ENCODE data around the gene DNAH6.
"Not testable (repeated sequence)": the region's sequence is repeated elsewhere in the genome, so short reads cannot be mapped to it uniquely, and the experiment has no call there.

The DNAH6 gene

GRCh38 chr2:84496386-84496785 is 19.9 kb upstream of the DNAH6 start:
- no peak for TF ChIP-seq ZNF8 (CRISPR knock-in tag; IDR thresholded peaks at IDR 0.05)
- TF ChIP-seq ZC3H10 (CRISPR knock-in tag; IDR thresholded peaks at IDR 0.05) = no peak
- no peak for TF ChIP-seq PATZ1 (CRISPR knock-in tag; IDR thresholded peaks at IDR 0.05; ENCODE audit: borderline replicate concordance)
- no peak for ATAC-seq

- ATAC-seq = no peak
- no peak for TF ChIP-seq ZFP3 (CRISPR knock-in tag; IDR thresholded peaks at IDR 0.05)
- TF ChIP-seq, protein P1, sequence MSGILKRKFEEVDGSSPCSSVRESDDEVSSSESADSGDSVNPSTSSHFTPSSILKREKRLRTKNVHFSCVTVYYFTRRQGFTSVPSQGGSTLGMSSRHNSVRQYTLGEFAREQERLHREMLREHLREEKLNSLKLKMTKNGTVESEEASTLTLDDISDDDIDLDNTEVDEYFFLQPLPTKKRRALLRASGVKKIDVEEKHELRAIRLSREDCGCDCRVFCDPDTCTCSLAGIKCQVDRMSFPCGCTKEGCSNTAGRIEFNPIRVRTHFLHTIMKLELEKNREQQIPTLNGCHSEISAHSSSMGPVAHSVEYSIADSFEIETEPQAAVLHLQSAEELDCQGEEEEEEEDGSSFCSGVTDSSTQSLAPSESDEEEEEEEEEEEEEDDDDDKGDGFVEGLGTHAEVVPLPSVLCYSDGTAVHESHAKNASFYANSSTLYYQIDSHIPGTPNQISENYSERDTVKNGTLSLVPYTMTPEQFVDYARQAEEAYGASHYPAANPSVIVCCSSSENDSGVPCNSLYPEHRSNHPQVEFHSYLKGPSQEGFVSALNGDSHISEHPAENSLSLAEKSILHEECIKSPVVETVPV (CRISPR knock-in tag; IDR thresholded peaks at IDR 0.05) = no peak
- no peak for TF ChIP-seq ARNTL (CRISPR knock-in tag; IDR thresholded peaks at IDR 0.05; ENCODE audit: borderline replicate concordance, low read depth)
- TF ChIP-seq TSHZ2 (CRISPR knock-in tag; IDR thresholded peaks at IDR 0.05) = no peak
These were observed 19.0 kb upstream of the DNAH6 start for GRCh38 chr2:84497285-84497684.

DNA sequence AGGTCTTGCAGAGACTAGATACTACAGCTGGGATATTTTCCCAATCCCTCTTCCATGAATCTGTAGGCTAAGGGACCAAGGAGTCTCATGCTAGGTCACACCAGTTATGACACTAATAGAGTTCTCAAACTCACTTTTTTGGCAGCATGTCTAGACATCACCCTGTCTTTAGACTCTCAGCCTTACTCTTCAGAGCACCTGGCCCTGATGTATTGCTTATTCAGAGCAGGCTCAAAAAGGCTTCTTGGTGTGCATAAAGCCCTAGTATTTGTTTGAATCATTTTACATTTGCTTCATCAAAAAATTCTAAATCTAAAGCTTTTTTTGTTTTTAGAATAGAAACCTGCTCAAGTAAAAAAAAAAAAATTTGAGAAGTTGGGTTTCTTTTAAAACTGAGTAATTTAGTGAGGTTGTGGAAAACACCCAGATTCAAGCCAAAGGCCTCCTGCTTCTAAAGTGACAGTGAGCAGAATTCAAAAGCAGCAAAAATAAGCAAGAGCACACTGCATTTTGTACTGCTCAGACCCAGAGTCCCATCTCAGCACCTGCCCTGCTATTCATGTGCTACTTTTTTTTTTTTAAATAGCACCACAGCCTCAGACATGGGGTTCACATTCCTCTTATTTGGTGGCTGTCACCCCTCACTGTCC is 18.0 kb upstream of the DNAH6 start:
- no peak for ATAC-seq
- TF ChIP-seq CREB5 (CRISPR knock-in tag; IDR thresholded peaks at IDR 0.05; ENCODE audit: low read depth) (no peak), ISL1 (CRISPR knock-in tag; IDR thresholded peaks at IDR 0.05) (no peak)

DNA sequence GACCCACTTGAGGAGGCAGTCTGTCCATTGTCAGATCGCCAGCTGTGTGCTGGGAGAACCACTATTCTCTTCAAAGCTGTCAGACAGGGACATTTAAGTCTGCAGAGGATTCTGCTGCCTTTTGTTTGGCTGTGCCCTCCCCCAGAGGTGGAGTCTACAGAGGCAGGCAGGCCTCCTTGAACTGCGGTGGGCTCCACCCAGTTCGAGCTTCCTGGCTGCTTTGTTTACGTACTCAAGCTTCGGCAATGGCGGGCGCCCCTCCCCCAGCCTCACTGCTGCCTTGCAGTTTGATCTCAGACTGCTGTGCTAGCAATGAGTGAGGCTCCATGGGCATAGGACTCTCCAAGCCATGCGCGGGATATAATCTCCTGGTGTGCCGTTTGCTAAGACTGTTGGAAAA is 5.3 kb upstream of the DNAH6 start:
- not testable (repeated sequence) for ATAC-seq

GRCh38 chr2:84515788-84516187 is 510 bp upstream of the DNAH6 start:
- peak; percentile 8 for ATAC-seq
- no peak for TF ChIP-seq ZNF565 (CRISPR knock-in tag; conservative IDR thresholded peaks at IDR 0.05; ENCODE audit: low read depth)
- no peak for TF ChIP-seq ZC3H10 (CRISPR knock-in tag; IDR thresholded peaks at IDR 0.05)
- no peak for TF ChIP-seq SNAI2 (CRISPR knock-in tag; IDR thresholded peaks at IDR 0.05)
- TF ChIP-seq ZFP30 (CRISPR knock-in tag; IDR thresholded peaks at IDR 0.05) = no peak
- TF ChIP-seq, protein P1 (CRISPR knock-in tag; IDR thresholded peaks at IDR 0.05) = no peak
- TF ChIP-seq POU6F1 (CRISPR knock-in tag; IDR thresholded peaks at IDR 0.05; ENCODE audit: borderline replicate concordance, low read depth) = no peak
- no peak for TF ChIP-seq PATZ1 (CRISPR knock-in tag; IDR thresholded peaks at IDR 0.05; ENCODE audit: borderline replicate concordance)
- no peak for TF ChIP-seq TCF4 (CRISPR knock-in tag; IDR thresholded peaks at IDR 0.05; ENCODE audit: borderline replicate concordance)
- no peak for TF ChIP-seq TSHZ2 (CRISPR knock-in tag; IDR thresholded peaks at IDR 0.05)
- TF ChIP-seq ISL1 (CRISPR knock-in tag; IDR thresholded peaks at IDR 0.05) = no peak
- no peak for TF ChIP-seq ZNF70 (CRISPR knock-in tag; IDR thresholded peaks at IDR 0.05)
- TF ChIP-seq PPARA (CRISPR knock-in tag; IDR thresholded peaks at IDR 0.05; ENCODE audit: borderline replicate concordance) = no peak
- TF ChIP-seq TOX (CRISPR knock-in tag; IDR thresholded peaks at IDR 0.05; ENCODE audit: borderline replicate concordance) = no peak
- TF ChIP-seq ZFP3 (CRISPR knock-in tag; IDR thresholded peaks at IDR 0.05) = no peak

Measured in SK-N-SH treated with all-trans-retinoic acid at 6 μM for 48 hours (cell line).